Karpas-422 (cell line): ENCODE measurements around the gene IRX5. TPM values are rescaled to one million over a fixed set of nuclear protein-coding genes. Genes with fewer than 3 reads are reported as not detected.

Experiments
- DNase-seq: peaks from one replicate; pipeline ENCODE4 v3.0.0-alpha.2; 2015
- H2AFZ ChIP-seq: fragments of 200-600 bp; sonication (generic); 2 replicates; pipeline ENCODE4 v1.6.1; 2014; ENCODE audit warnings: antibody characterized with exemption, low read length, mixed read lengths
- H3K27ac ChIP-seq: fragments of 200-600 bp; sonication (generic); 2 replicates; pipeline ENCODE4 v1.5.1; 2014; ENCODE audit warnings: mild to moderate bottlenecking, low read length, moderate library complexity
- H3K27me3 ChIP-seq: fragments of 200-600 bp; sonication (generic); 2 replicates; pipeline ENCODE4 v1.6.1; 2014; ENCODE audit warnings: low read length, mixed read lengths
- H3K36me3 ChIP-seq: fragments of 200-600 bp; sonication (generic); 2 replicates; pipeline ENCODE4 v1.6.1; 2014; ENCODE audit warnings: low read length, mixed read lengths; ENCODE audit not compliant: insufficient read depth
- H3K4me1 ChIP-seq: fragments of 200-600 bp; sonication (generic); 2 replicates; pipeline ENCODE4 v1.6.1; 2014; ENCODE audit warnings: mild to moderate bottlenecking, low read length, mixed read lengths
- H3K4me2 ChIP-seq: fragments of 200-600 bp; sonication (generic); 2 replicates; pipeline ENCODE4 v1.6.1; 2014; ENCODE audit warnings: low read length, low read depth, mild to moderate bottlenecking; ENCODE audit not compliant: poor library complexity, severe bottlenecking
- H3K4me3 ChIP-seq: fragments of 200-600 bp; sonication (generic); 2 replicates; pipeline ENCODE4 v1.5.1; 2014; ENCODE audit warnings: mild to moderate bottlenecking, antibody characterized with exemption, low read length, mixed read lengths
- H3K79me2 ChIP-seq: fragments of 200-600 bp; sonication (generic); 2 replicates; pipeline ENCODE4 v1.6.1; 2014; ENCODE audit warnings: mild to moderate bottlenecking, low read length, mixed read lengths
- H3K9ac ChIP-seq: fragments of 200-600 bp; sonication (generic); 2 replicates; pipeline ENCODE4 v1.6.0; 2014; ENCODE audit warnings: low read length
- H3K9me2 ChIP-seq: fragments of 200-600 bp; sonication (generic), shearing (Covaris generic); replicated peaks from 2 replicates; pipeline ENCODE4 v1.6.0; 2014; ENCODE audit warnings: mild to moderate bottlenecking, low read length, moderate library complexity; ENCODE audit not compliant: insufficient read depth
- H3K9me3 ChIP-seq: fragments of 300-700, 200-600 bp; sonication (generic); 2 replicates; pipeline ENCODE4 v1.6.1; 2014; ENCODE audit warnings: low read length, mixed read lengths
- H4K20me1 ChIP-seq: fragments of 200-600 bp; sonication (generic); 2 replicates; pipeline ENCODE4 v1.6.1; 2014; ENCODE audit warnings: mild to moderate bottlenecking, antibody characterized with exemption, low read length, low read depth; ENCODE audit not compliant: insufficient read depth
- total RNA-seq: library from RNA; depleted of rRNA; stranded (reverse); fragments of >200 nt; shearing (Covaris generic); gene quantifications from 2 replicates; pipeline ENCODE4 v1.2.3, GENCODE V29; 2014; ENCODE audit warnings: low replicate concordance

Gene IRX5
- total RNA-seq, 1 experiment from 2014 or later: not detected

DNA sequence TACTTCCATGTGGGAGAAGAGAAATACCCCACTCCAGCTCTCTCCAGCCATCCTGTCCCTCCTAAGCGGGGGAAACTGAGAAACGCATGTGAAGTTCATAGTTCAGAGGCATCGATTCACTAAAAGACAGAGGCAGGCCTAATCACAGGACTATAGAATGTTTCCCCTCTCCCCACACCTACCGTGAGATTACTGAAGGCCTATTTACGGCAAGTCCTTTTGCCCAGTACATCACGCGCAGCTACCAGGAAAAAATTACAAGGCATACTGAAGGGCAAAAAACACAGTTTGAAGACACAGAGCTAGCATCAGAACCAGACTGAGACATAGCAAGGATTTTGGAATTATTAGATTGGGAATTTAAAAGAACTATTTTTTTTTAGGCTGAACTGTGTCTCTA is 29.1 kb upstream of the IRX5 start:
- Histone ChIP-seq H3K4me1 (no peaks in the 10 kb centered on the region), H3K9me2 (no peaks in the 10 kb centered on the region), H3K9me3 (peaks cover 4% of the 10 kb centered on the region; the same call in 1 of the 2 replicates), H3K4me2 (no peak overlapping the region), H3K27ac (no peak overlapping the region), H3K79me2 (no peaks in the 10 kb centered on the region), H3K9ac (no peak overlapping the region), H3K36me3 (no peaks in the 10 kb centered on the region), H3K4me3 (no peak overlapping the region), H2AFZ (no peak overlapping the region), H3K27me3 (no peaks in the 10 kb centered on the region; the same call in none of the 2 replicates), H4K20me1 (no peaks in the 10 kb centered on the region)
- DNase-seq: no peak

DNA sequence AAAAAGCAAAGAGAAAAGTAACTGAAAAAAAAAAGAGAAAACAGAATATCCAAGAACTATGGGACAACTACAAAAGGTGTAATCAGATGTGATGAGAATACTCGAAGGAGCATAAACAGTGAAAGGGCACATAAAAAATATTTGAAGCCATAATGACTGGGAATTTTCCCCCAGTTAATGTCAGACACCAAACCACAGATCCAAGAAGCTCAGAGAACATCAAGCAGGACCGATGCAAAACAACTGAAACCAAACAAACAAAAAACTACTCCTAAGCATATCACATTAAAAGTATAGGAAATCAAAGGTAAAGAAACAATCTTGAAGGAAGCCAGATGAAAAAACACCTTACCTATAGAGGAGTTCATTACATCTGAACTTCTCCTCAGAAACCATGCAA is 27.6 kb upstream of the IRX5 start:
- no peaks in the 10 kb centered on the region for H3K79me2 ChIP-seq
- H3K36me3 ChIP-seq: no peaks in the 10 kb centered on the region
- no peak overlapping the region for H3K27ac ChIP-seq
- no peak for DNase-seq
- H3K9me2 ChIP-seq: no peaks in the 10 kb centered on the region
- no peak overlapping the region for H2AFZ ChIP-seq
- no peaks in the 10 kb centered on the region; the same call in none of the 2 replicates for H3K27me3 ChIP-seq
- H3K9me3 ChIP-seq: peaks cover 4% of the 10 kb centered on the region; the same call in 1 of the 2 replicates
- no peaks in the 10 kb centered on the region for H3K4me1 ChIP-seq
- no peaks in the 10 kb centered on the region for H4K20me1 ChIP-seq
- no peak overlapping the region for H3K4me2 ChIP-seq
- H3K4me3 ChIP-seq: no peak overlapping the region
- no peak overlapping the region for H3K9ac ChIP-seq

DNA sequence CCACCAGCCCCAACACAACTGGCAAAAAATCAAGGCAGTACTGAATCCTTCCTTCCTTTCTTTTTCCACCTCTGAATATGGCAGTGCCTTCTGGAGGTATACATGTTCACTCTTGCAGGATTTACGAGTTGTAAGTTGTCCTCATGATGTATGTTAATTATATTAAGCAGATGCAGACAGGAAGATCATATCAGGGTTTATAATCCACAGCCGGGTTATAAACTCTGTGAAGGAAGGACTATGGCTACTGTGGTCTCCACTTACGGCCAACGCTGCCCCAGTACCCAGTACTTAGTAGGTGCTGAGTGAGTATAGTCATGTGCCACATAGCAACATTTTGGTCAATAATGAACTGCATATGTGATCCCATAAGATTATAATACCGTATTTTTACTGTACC is 19.6 kb upstream of the IRX5 start:
- H3K79me2 ChIP-seq: no peaks in the 10 kb centered on the region
- H3K27ac ChIP-seq: no peak overlapping the region
- H3K27me3 ChIP-seq: no peaks in the 10 kb centered on the region
- H3K4me2 ChIP-seq: no peak overlapping the region
- no peak for DNase-seq
- H3K4me3 ChIP-seq: no peak overlapping the region
- H3K9me3 ChIP-seq: no peaks in the 10 kb centered on the region
- no peaks in the 10 kb centered on the region for H3K9me2 ChIP-seq
- H3K4me1 ChIP-seq: no peaks in the 10 kb centered on the region
- no peak overlapping the region for H2AFZ ChIP-seq
- H3K36me3 ChIP-seq: no peaks in the 10 kb centered on the region
- H4K20me1 ChIP-seq: no peaks in the 10 kb centered on the region
- H3K9ac ChIP-seq: no peak overlapping the region

DNA sequence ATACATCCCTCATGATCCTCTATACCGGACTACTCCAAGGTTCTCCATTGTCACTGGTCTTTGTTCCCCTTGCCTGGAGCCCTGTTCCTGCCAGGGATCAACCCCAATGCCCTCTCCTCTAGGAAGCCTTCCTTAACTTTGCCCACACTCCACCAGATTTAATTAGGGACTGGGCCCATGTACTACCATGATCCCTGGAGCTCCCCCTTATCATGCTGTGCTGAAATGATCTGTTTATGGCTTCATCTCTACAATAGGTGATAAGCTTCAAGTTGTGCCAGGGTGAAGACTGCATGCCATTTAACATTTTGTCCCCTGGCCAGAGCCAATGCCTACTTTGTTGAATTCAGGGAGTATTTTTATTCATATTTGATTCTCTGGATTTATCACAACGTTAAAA is 17.9 kb upstream of the IRX5 start:
- H3K4me2 ChIP-seq: no peak overlapping the region
- no peak overlapping the region for H3K27ac ChIP-seq
- H3K27me3 ChIP-seq: no peaks in the 10 kb centered on the region
- peak; percentile 2 for DNase-seq
- no peaks in the 10 kb centered on the region for H3K4me1 ChIP-seq
- no peaks in the 10 kb centered on the region for H3K9me3 ChIP-seq
- no peak overlapping the region for H2AFZ ChIP-seq
- H4K20me1 ChIP-seq: no peaks in the 10 kb centered on the region
- H3K9me2 ChIP-seq: no peaks in the 10 kb centered on the region
- H3K36me3 ChIP-seq: no peaks in the 10 kb centered on the region
- no peak overlapping the region for H3K9ac ChIP-seq
- no peaks in the 10 kb centered on the region for H3K79me2 ChIP-seq
- no peak overlapping the region for H3K4me3 ChIP-seq

DNA sequence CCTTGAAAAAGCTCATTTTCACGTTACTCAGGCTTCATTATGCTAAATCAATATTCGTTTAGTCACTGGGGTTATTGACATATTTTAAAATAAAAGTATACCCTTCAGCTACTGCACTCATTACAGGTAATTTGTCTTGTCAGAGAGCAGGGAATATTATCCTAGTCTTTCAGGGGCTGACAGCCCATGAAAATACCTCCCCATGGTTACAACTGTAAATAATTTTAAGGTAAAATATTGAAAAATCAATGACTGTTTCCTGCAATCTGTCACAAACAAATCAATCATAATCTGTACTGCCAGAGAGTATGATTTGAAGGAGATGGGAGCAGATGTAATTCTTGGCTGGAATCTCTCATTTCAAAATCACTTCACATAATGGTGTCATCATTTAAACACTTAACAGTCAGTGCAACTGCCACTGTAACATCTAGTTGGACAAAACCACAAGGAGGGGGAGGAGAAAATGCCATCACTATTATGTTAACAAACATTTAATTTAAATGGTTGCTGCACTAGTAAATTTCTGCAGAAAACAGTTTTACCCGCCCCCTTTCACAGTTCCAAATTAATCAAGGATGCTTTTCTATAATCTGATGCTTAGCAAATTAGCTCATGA is 9.3 kb upstream of the IRX5 start:
- H4K20me1 ChIP-seq: peaks cover 2% of the 10 kb centered on the region; the same call in 1 of the 2 replicates
- no peak overlapping the region for H3K9ac ChIP-seq
- H3K27me3 ChIP-seq: no peaks in the 10 kb centered on the region
- H3K4me1 ChIP-seq: peaks cover 14% of the 10 kb centered on the region
- H3K9me3 ChIP-seq: no peaks in the 10 kb centered on the region
- H3K4me3 ChIP-seq: no peak overlapping the region
- DNase-seq: no peak
- no peak overlapping the region for H3K27ac ChIP-seq
- H3K36me3 ChIP-seq: no peaks in the 10 kb centered on the region
- H3K4me2 ChIP-seq: no peak overlapping the region
- no peak overlapping the region for H2AFZ ChIP-seq
- H3K9me2 ChIP-seq: no peaks in the 10 kb centered on the region
- H3K79me2 ChIP-seq: peaks cover 16% of the 10 kb centered on the region; the same call in 1 of the 2 replicates

DNA sequence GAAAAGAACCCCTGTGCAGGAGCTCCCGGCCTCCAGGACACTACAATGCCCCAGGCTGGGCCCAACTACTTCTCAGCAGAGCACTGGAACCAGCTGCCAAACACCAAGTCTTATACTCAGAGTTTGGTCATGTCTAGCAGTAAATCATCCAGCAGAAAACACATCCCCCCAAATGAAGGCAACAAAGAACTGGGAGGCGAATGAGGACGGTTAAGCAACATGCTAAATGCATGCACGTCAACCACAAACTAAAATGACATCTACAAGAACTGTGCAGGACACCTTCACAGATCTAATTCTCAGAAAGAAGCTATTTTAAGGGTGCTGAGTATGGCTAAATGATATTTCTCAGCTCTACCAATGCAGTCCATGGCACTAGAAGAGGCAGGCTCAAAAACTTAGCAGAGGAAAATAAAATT is 7.6 kb upstream of the IRX5 start:
- H3K4me3 ChIP-seq: no peak overlapping the region
- DNase-seq: no peak
- H3K9me2 ChIP-seq: no peaks in the 10 kb centered on the region
- no peak overlapping the region for H2AFZ ChIP-seq
- H3K79me2 ChIP-seq: peaks cover 20% of the 10 kb centered on the region; the same call in 1 of the 2 replicates
- H3K27me3 ChIP-seq: no peaks in the 10 kb centered on the region
- no peaks in the 10 kb centered on the region for H3K9me3 ChIP-seq
- H3K9ac ChIP-seq: no peak overlapping the region
- peaks cover 29% of the 10 kb centered on the region for H3K4me1 ChIP-seq
- peaks cover 11% of the 10 kb centered on the region; the same call in 1 of the 2 replicates for H4K20me1 ChIP-seq
- no peaks in the 10 kb centered on the region for H3K36me3 ChIP-seq
- no peak overlapping the region for H3K27ac ChIP-seq
- no peak overlapping the region for H3K4me2 ChIP-seq

DNA sequence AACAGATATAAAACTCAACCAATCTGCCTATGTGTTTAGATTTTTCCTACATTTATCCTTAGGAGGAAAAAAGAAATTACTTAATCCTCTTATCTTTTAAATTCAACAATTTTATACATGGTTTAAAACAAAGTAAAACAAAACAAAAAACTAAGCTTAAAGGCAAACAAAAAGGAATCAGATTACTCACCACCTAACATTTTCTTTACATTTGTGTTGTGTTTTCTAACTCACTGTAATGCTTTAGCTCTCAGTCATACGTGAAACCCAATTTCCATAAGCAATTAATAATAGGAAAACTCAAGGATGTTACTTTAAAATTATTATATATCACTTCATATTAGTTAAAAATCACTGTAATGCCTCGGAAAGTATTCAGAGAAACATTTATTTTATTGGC is 6.7 kb upstream of the IRX5 start:
- Histone ChIP-seq H3K36me3 (no peaks in the 10 kb centered on the region), H3K27ac (no peak overlapping the region), H2AFZ (no peak overlapping the region), H3K27me3 (no peaks in the 10 kb centered on the region), H3K4me1 (peaks cover 29% of the 10 kb centered on the region), H3K4me2 (no peak overlapping the region), H3K9me3 (no peaks in the 10 kb centered on the region), H3K9me2 (no peaks in the 10 kb centered on the region), H3K4me3 (no peak overlapping the region), H3K79me2 (peaks cover 20% of the 10 kb centered on the region; the same call in 1 of the 2 replicates), H4K20me1 (peaks cover 11% of the 10 kb centered on the region; the same call in 1 of the 2 replicates), H3K9ac (no peak overlapping the region)
- no peak for DNase-seq

DNA sequence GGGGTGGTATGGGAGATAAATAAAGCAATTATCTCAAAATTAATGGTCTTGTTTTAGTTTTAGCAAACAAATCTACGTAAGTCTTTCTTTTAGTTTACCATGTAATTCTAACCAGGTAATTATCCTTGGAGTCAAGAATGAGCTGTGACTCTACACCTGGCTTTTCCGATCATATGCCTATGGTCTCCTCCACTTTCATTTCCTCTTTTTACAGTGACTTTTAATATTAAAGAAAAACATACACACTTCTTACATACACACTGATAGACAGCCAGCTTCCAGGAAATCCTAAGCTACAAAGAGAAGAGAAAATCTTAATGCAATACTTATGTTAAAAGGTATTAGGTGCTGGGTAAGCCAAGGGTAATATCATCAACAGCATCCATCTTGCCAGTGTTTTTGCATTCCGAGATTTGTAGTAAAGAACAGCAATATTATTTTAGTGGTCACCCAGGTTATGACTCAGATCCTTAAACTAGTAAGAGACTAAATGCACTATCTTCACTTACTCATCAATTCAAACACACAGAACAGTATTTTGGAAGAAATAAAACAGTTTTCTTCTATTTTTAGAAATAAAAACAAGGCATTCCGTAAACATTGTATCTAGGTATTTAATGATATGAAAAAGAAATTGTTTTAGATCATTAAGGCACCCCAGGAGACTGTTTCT is 4.4 kb upstream of the IRX5 start:
- Histone ChIP-seq H2AFZ (no peak overlapping the region), H3K4me3 (peak overlapping the region; percentile 63; the same call in 1 of the 2 replicates), H3K4me1 (peaks cover 29% of the 10 kb centered on the region), H3K9ac (no peak overlapping the region), H3K27ac (no peak overlapping the region), H3K9me3 (no peaks in the 10 kb centered on the region), H3K79me2 (peaks cover 20% of the 10 kb centered on the region; the same call in 1 of the 2 replicates), H3K9me2 (no peaks in the 10 kb centered on the region), H3K27me3 (no peaks in the 10 kb centered on the region), H4K20me1 (peaks cover 11% of the 10 kb centered on the region; the same call in 1 of the 2 replicates), H3K36me3 (no peaks in the 10 kb centered on the region), H3K4me2 (peak overlapping the region; percentile 66)
- DNase-seq: no peak
